ENCODE results near the gene FAM24A.

Gene FAM24A

GRCh38 chr10:122930140-122930539 lies 19.7 kb downstream of the FAM24A start:
- Mint-ChIP-seq H3K27me3 (ENCODE audit: low read depth) (no peaks in the 10 kb centered on the region), H3K36me3 (ENCODE audit: low read depth) (peaks cover 20% of the 10 kb centered on the region), H3K9me3 (no peaks in the 10 kb centered on the region), H3K27ac (no peak overlapping the region), H3K4me1 (no peaks in the 10 kb centered on the region), H3K4me3 (no peak overlapping the region)
- TF ChIP-seq CTCF (IDR thresholded peaks at IDR 0.05; ENCODE audit: unreplicated experiment in 3 of 3): no peak

- Mint-ChIP-seq H3K4me1 (no peaks in the 10 kb centered on the region), H3K27ac (no peak overlapping the region), H3K27me3 (ENCODE audit: low read depth) (no peaks in the 10 kb centered on the region), H3K4me3 (no peak overlapping the region), H3K9me3 (peaks cover 4% of the 10 kb centered on the region), H3K36me3 (ENCODE audit: low read depth) (peaks cover 26% of the 10 kb centered on the region)
- TF ChIP-seq CTCF (IDR thresholded peaks at IDR 0.05; ENCODE audit: unreplicated experiment in 3 of 3): no peak
These were observed 20.9 kb downstream of the FAM24A start for GRCh38 chr10:122931088-122931906.

DNA sequence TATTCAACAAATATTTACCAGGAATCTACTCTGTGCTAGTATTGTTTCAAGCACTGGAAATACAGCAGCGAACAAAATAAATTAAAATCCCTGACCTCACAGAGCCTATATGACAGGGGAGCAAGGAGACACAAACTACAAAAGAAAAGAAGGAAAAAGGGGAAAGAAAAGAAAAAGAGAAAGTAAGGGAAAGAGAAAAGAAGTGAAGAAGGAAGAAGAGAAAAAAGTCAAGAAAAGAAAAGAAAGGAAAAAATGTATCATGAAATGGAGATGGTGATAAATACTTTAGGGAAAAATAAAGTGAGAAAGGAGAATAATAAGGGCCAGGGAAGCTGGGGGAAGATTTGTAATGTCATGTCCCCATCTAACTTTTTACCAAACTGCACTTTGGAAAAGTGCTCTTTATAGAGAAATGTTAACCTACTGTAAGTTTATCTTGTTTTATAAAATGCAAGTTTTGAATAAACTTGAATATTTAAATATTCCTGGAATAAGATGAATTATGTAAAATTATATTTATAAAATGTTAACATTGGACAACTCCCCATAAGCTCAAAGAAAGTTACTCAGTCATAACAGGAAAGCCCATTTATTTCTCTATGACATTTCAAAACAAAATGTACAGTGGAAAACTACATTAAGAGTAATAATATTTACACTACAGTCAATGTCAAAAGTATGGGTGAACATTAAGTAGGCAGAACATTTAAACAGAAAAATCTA lies 28.9 kb downstream of the FAM24A start:
- H3K27me3 Mint-ChIP-seq (ENCODE audit: low read depth): no peaks in the 10 kb centered on the region
- peaks cover 6% of the 10 kb centered on the region for H3K9me3 Mint-ChIP-seq
- no peak for TF ChIP-seq CTCF (IDR thresholded peaks at IDR 0.05; ENCODE audit: unreplicated experiment in 3 of 3)
- H3K36me3 Mint-ChIP-seq (ENCODE audit: low read depth): peaks cover 53% of the 10 kb centered on the region
- no peak overlapping the region for H3K4me3 Mint-ChIP-seq
- H3K27ac Mint-ChIP-seq: no peak overlapping the region
- peaks cover 6% of the 10 kb centered on the region for H3K4me1 Mint-ChIP-seq

DNA sequence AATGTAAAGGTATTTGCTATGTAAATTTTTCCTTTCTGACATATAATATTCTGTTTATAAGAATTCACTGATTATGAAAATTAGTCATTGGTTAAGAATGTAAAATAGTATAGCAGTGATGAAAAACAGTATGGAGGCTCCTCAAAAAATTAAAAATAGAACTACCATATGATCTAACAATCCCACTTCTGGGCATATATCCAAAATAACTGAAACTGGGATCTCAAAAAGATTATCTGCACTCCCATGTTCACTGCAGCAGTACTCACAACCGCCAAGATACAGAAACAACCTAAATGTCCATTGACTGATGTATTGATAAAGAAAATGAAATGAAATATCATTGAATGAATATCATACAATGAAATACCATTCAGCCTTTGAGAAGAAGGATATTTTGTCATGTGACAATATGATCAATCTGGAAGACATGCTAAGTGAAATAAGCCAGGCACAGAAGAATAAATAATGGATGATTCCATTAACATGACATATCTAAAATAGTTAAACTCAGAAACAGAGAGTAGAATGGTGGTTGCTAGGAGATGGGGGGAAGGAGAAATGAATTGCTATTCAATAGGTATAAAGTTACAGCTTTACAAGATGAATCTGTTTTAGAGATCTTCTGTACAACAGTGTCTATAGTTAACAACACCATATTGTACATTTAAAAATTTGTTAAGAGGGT lies 29.6 kb downstream of the FAM24A start:
- no peak overlapping the region for H3K4me3 Mint-ChIP-seq
- H3K9me3 Mint-ChIP-seq: peaks cover 8% of the 10 kb centered on the region
- peaks cover 51% of the 10 kb centered on the region for H3K36me3 Mint-ChIP-seq (ENCODE audit: low read depth)
- H3K27ac Mint-ChIP-seq: no peak overlapping the region
- peaks cover 6% of the 10 kb centered on the region for H3K4me1 Mint-ChIP-seq
- no peaks in the 10 kb centered on the region for H3K27me3 Mint-ChIP-seq (ENCODE audit: low read depth)
- no peak for TF ChIP-seq CTCF (IDR thresholded peaks at IDR 0.05; ENCODE audit: unreplicated experiment in 3 of 3)

- peaks cover 21% of the 10 kb centered on the region for H3K4me1 Mint-ChIP-seq
- no peak for TF ChIP-seq CTCF (IDR thresholded peaks at IDR 0.05; ENCODE audit: unreplicated experiment in 3 of 3)
- no peak overlapping the region for H3K27ac Mint-ChIP-seq
- peaks cover 5% of the 10 kb centered on the region for H3K9me3 Mint-ChIP-seq
- H3K4me3 Mint-ChIP-seq: peak overlapping the region in 1 of 3 experiments; percentile 36
- peaks cover 3% of the 10 kb centered on the region for H3K27me3 Mint-ChIP-seq (ENCODE audit: low read depth)
- H3K36me3 Mint-ChIP-seq (ENCODE audit: low read depth): peaks cover 39% of the 10 kb centered on the region
These were observed 38.9 kb downstream of the FAM24A start for GRCh38 chr10:122949296-122949695.
